GM13976 (cell line): ENCODE measurements around the gene EXOC5.
"Not testable (repeated sequence)": the region's sequence is repeated elsewhere in the genome, so short reads cannot be mapped to it uniquely, and the experiment has no call there.

Source experiments
- DNase-seq: peaks from one replicate; pipeline ENCODE4 v3.0.0; 2012; ENCODE audit warnings: low spot score
- CTCF ChIP-seq: IDR thresholded peaks from 2 replicates; pipeline ENCODE4 v1.5.1; 2012; ENCODE audit warnings: borderline replicate concordance, mild to moderate bottlenecking; ENCODE audit not compliant: insufficient read depth; ENCODE audit errors: extremely low read depth, missing control alignments, control extremely low read depth
- in situ Hi-C: fragments of 300-500 bp; cut with MboI; formaldehyde crosslinking; loops from one replicate; pipeline ENCODE4 v1.12.0; 2022; ENCODE audit warnings: low sequenced_read_pairs, mixed read lengths, inconsistent platforms; ENCODE audit not compliant: unreplicated experiment

EXOC5 gene

GRCh38 chr14:57259672-57260071 lies 9.0 kb downstream of the EXOC5 start:
- in situ Hi-C loops: no loop called here
- no peak for DNase-seq
- no peak for TF ChIP-seq CTCF

- DNase-seq, in situ Hi-C loops: not testable (repeated sequence)
These were observed 10.5 kb downstream of the EXOC5 start for GRCh38 chr14:57258221-57258620.

- no peak for DNase-seq
- TF ChIP-seq CTCF: no peak
- in situ Hi-C loops: no loop called here
These were observed 13.8 kb downstream of the EXOC5 start for GRCh38 chr14:57254884-57255283.

- no peak for DNase-seq
- in situ Hi-C loops: no loop called here
- TF ChIP-seq CTCF: no peak
These were observed 21.6 kb downstream of the EXOC5 start for GRCh38 chr14:57246933-57247657.

GRCh38 chr14:57245941-57246340 lies 22.8 kb downstream of the EXOC5 start:
- no peak for DNase-seq
- TF ChIP-seq CTCF: no peak
- in situ Hi-C loops: no loop called here

- no peak for TF ChIP-seq CTCF
- DNase-seq: no peak
- in situ Hi-C loops: no loop called here
These were observed 24.6 kb downstream of the EXOC5 start for GRCh38 chr14:57244106-57244505.

- no peak for TF ChIP-seq CTCF
- no peak for DNase-seq
- in situ Hi-C loops: no loop called here
These were observed 25.4 kb downstream of the EXOC5 start for GRCh38 chr14:57243320-57243719.

- DNase-seq, in situ Hi-C loops: not testable (repeated sequence)
These were observed 28.6 kb downstream of the EXOC5 start for GRCh38 chr14:57240115-57240514.
